ENCODE measurements around the gene LIMS2. TPM values are rescaled to one million over a fixed set of nuclear protein-coding genes. Genes with fewer than 3 reads are reported as not detected.

LIMS2 gene
- total RNA-seq, 1 experiment from 2014 or later: 8.9 TPM

DNA sequence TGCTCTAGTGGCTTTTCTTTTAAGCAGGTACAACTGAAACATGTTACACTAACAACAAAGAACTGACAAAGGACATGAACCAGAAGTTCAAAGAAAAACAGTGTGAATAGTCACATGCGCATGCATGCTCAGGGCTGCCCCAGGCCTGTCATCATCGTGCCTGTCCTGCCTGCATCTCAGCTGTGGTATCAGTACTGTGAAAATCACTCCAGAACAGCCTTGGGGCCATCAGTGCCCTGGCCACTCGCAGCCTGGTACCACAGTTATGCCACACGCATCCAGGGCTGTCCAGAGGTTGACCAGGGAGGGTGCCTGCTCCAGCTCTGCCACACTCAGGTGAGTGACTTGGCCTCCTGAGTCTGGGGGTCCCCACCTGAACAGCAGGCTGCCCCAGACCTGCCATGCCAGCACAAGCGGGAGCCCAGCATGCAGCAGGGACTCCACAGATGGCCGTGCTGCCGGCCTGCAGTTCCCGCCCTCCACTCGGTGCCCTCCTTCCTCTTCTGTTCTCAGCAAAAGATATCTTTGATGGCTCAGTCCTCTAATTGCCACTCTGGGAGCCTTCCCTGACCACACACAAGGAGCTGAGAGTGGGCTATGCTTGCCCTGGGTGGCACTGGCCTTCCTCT lies 12.3 kb downstream of the LIMS2 start:
- TF ChIP-seq, protein P1, sequence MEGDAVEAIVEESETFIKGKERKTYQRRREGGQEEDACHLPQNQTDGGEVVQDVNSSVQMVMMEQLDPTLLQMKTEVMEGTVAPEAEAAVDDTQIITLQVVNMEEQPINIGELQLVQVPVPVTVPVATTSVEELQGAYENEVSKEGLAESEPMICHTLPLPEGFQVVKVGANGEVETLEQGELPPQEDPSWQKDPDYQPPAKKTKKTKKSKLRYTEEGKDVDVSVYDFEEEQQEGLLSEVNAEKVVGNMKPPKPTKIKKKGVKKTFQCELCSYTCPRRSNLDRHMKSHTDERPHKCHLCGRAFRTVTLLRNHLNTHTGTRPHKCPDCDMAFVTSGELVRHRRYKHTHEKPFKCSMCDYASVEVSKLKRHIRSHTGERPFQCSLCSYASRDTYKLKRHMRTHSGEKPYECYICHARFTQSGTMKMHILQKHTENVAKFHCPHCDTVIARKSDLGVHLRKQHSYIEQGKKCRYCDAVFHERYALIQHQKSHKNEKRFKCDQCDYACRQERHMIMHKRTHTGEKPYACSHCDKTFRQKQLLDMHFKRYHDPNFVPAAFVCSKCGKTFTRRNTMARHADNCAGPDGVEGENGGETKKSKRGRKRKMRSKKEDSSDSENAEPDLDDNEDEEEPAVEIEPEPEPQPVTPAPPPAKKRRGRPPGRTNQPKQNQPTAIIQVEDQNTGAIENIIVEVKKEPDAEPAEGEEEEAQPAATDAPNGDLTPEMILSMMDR (IDR thresholded peaks at IDR 0.05): no peak
- TF ChIP-seq POLR2AphosphoS5 (IDR thresholded peaks at IDR 0.05; ENCODE audit: low read depth, low read length) (no peak), TCF7L2 (IDR thresholded peaks at IDR 0.05; ENCODE audit: low read depth, low read length) (no peak)
- TF ChIP-seq, protein P2, sequence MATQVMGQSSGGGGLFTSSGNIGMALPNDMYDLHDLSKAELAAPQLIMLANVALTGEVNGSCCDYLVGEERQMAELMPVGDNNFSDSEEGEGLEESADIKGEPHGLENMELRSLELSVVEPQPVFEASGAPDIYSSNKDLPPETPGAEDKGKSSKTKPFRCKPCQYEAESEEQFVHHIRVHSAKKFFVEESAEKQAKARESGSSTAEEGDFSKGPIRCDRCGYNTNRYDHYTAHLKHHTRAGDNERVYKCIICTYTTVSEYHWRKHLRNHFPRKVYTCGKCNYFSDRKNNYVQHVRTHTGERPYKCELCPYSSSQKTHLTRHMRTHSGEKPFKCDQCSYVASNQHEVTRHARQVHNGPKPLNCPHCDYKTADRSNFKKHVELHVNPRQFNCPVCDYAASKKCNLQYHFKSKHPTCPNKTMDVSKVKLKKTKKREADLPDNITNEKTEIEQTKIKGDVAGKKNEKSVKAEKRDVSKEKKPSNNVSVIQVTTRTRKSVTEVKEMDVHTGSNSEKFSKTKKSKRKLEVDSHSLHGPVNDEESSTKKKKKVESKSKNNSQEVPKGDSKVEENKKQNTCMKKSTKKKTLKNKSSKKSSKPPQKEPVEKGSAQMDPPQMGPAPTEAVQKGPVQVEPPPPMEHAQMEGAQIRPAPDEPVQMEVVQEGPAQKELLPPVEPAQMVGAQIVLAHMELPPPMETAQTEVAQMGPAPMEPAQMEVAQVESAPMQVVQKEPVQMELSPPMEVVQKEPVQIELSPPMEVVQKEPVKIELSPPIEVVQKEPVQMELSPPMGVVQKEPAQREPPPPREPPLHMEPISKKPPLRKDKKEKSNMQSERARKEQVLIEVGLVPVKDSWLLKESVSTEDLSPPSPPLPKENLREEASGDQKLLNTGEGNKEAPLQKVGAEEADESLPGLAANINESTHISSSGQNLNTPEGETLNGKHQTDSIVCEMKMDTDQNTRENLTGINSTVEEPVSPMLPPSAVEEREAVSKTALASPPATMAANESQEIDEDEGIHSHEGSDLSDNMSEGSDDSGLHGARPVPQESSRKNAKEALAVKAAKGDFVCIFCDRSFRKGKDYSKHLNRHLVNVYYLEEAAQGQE (IDR thresholded peaks at IDR 0.05; ENCODE audit: insufficient read depth in 1 of 2, low read depth in 2 of 2, low read length in 1 of 2): no peak

DNA sequence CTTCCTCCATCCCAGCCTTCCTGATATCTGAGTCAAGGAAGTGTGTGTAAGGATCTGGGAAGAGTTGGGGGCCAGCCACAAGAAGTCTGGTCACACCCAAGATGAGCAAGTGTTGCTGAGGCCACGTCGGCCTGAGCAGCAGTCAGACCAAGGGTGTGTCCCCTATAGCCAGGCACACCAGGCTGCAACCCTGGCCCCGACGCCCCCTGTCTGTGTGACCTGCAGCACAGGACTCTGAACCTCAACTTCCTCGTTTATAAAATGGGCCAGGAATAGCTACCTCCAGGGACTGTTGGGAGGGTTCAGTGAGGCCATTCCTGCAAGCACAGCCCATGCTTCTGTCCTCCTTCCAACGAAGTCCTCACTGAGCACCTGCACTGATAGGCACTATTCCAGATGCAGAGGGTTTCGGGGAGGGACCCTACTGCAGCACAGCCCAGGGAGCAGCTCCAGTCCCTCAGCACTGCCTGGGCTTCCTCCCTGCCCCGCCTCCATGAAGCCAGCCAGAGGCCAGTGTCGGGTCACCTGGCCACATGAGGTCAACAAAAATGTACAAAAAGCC lies 13.3 kb downstream of the LIMS2 start:
- H3K27me3 ChIP-seq (ENCODE audit: control insufficient read depth, insufficient read depth, low read length): no peaks in the 10 kb centered on the region
- intact Hi-C loops (cut with micrococcal nuclease; ENCODE audit: unreplicated experiment) (no loop called here), in situ Hi-C loops (cut with HindIII; ENCODE audit: low pct_unique_long_range_greater_than_20kb, low sequenced_read_pairs) (no loop called here)
- no peak overlapping the region for H3K27ac ChIP-seq (ENCODE audit: low read length)
- no peaks in the 10 kb centered on the region for H3K4me1 ChIP-seq (ENCODE audit: control insufficient read depth, insufficient read depth, low read length)
- POLR2A ChIA-PET: no interaction called here
- H3K36me3 ChIP-seq (ENCODE audit: control insufficient read depth, insufficient read depth, low read length): no peaks in the 10 kb centered on the region
- CTCF ChIA-PET: no interaction called here
- ATAC-seq: no peak
- TF ChIP-seq POLR2AphosphoS5 (IDR thresholded peaks at IDR 0.05; ENCODE audit: low read depth, low read length) (no peak), SIN3A (IDR thresholded peaks at IDR 0.05; ENCODE audit: borderline replicate concordance, insufficient read depth, low read depth, low read length) (no peak)
- TF ChIP-seq, protein P1 (IDR thresholded peaks at IDR 0.05): no peak
- BruUV-seq (replicated peaks): no TSS peak
- H3K4me3 ChIP-seq (ENCODE audit: low read depth in 2 of 2, low read length in 2 of 2): no peak overlapping the region
- H3K9me3 ChIP-seq (ENCODE audit: control insufficient read depth, insufficient read depth, low read depth, low read length): no peaks in the 10 kb centered on the region
- DNase-seq (ENCODE audit: low read depth, low spot score): no peak

More for the DNA sequence above, 12.3 kb downstream of the LIMS2 start:
- no peaks in the 10 kb centered on the region for H3K4me1 ChIP-seq (ENCODE audit: control insufficient read depth, insufficient read depth, low read length)
- H3K9me3 ChIP-seq (ENCODE audit: control insufficient read depth, insufficient read depth, low read depth, low read length): no peaks in the 10 kb centered on the region
- H3K27me3 ChIP-seq (ENCODE audit: control insufficient read depth, insufficient read depth, low read length): 0 out of 2 replicates have a peak, but pooled peaks cover 2% of the 10 kb centered on the region
- BruUV-seq (replicated peaks): no TSS peak
- in situ Hi-C loops (cut with HindIII; ENCODE audit: low pct_unique_long_range_greater_than_20kb, low sequenced_read_pairs) (no loop called here), intact Hi-C loops (cut with micrococcal nuclease; ENCODE audit: unreplicated experiment) (no loop called here)
- ATAC-seq (no peak), DNase-seq (ENCODE audit: low read depth, low spot score) (no peak)
- no peak overlapping the region for H3K4me3 ChIP-seq (ENCODE audit: low read depth in 2 of 2, low read length in 2 of 2)
- ChIA-PET CTCF (no interaction called here), POLR2A (interaction anchor here (0.7 kb wide), 1 partner anchor 47 kb away, joined by 3 read pairs; no protein-coding TSS in a partner anchor)
- no peak overlapping the region for H3K27ac ChIP-seq (ENCODE audit: low read length)
- no peaks in the 10 kb centered on the region for H3K36me3 ChIP-seq (ENCODE audit: control insufficient read depth, insufficient read depth, low read length)

Data from Panc1 (cell line).